HL-60 (cell line): ENCODE results near the gene BRAT1. TPM values are rescaled to one million over a fixed set of nuclear protein-coding genes. Genes with fewer than 3 reads are reported as not detected.

ENCODE experiments used
- DNase-seq, 2 experiments: peaks; one replicate each; pipeline ENCODE4 v3.0.0-alpha.2; 2010 to 2020; ENCODE audit warnings: low read depth in 1 of 2, low spot score in 1 of 2
- H3K27ac ChIP-seq: fragments of 250-450 bp; sonication (Bioruptor Pico); replicated peaks from 2 replicates; pipeline ENCODE4 v1.5.1; 2020; ENCODE audit warnings: mild to moderate bottlenecking, moderate library complexity
- H3K27me3 ChIP-seq: fragments of 250-450 bp; sonication (Bioruptor Pico); 2 replicates; pipeline ENCODE4 v1.5.1; 2021; ENCODE audit warnings: mild to moderate bottlenecking, moderate library complexity; ENCODE audit not compliant: insufficient read depth, poor library complexity, severe bottlenecking
- H3K4me3 ChIP-seq: replicated peaks from 2 replicates; pipeline ENCODE4 v1.5.1; 2011; ENCODE audit warnings: mild to moderate bottlenecking, control low read depth, low read length; ENCODE audit not compliant: insufficient read depth
- GABPA ChIP-seq: IDR thresholded peaks from 2 replicates; pipeline ENCODE4 v1.6.1; 2012; ENCODE audit warnings: low read depth
- POLR2AphosphoS5 ChIP-seq: IDR thresholded peaks from 2 replicates; pipeline ENCODE4 v1.6.1; 2012; ENCODE audit warnings: low read depth
- SPI1 ChIP-seq: IDR thresholded peaks from 2 replicates; pipeline ENCODE4 v1.6.1; 2012; ENCODE audit warnings: low read depth, mild to moderate bottlenecking, borderline replicate concordance
- microRNA-seq: library from miRNA; unstranded; fragments of <30 nt; microRNA quantifications from one replicate; pipeline ENCODE4, GENCODE V29; 2018
- TF ChIP-seq, protein P1 (sequence below): IDR thresholded peaks from 2 replicates; pipeline ENCODE4 v1.6.1; 2012; ENCODE audit warnings: low read depth; ENCODE audit not compliant: insufficient replicate concordance
- TF ChIP-seq, protein P2 (sequence below): IDR thresholded peaks from one replicate; pipeline ENCODE4 v1.5.1; 2011; ENCODE audit warnings: low read length, control low read depth, inconsistent platforms; ENCODE audit not compliant: insufficient read depth

BRAT1 gene

DNA sequence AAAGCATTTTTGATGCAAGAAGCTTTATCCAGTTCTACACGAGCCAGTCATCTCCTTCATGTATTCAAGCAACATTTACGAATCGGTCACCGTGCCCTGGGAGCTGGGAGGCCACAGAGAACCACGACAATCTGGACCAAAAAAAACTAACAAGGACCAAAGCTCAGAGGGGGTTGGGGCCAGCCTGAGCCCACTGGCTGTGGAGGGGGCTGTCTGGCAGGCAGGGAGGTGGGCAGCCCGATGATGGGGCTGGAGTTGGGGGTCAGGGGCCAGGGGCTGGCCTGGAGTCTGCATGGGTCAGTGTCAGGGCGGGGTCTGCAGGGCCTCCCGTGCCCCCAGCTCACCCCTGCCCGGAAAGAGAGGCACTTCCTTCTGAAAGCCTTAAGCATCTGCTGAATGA is 66.6 kb downstream of the BRAT1 start:
- Histone ChIP-seq H3K4me3 (no peak overlapping the region), H3K27ac (no peak overlapping the region), H3K27me3 (no peaks in the 10 kb centered on the region)
- no peak for DNase-seq
- TF ChIP-seq, protein P1, sequence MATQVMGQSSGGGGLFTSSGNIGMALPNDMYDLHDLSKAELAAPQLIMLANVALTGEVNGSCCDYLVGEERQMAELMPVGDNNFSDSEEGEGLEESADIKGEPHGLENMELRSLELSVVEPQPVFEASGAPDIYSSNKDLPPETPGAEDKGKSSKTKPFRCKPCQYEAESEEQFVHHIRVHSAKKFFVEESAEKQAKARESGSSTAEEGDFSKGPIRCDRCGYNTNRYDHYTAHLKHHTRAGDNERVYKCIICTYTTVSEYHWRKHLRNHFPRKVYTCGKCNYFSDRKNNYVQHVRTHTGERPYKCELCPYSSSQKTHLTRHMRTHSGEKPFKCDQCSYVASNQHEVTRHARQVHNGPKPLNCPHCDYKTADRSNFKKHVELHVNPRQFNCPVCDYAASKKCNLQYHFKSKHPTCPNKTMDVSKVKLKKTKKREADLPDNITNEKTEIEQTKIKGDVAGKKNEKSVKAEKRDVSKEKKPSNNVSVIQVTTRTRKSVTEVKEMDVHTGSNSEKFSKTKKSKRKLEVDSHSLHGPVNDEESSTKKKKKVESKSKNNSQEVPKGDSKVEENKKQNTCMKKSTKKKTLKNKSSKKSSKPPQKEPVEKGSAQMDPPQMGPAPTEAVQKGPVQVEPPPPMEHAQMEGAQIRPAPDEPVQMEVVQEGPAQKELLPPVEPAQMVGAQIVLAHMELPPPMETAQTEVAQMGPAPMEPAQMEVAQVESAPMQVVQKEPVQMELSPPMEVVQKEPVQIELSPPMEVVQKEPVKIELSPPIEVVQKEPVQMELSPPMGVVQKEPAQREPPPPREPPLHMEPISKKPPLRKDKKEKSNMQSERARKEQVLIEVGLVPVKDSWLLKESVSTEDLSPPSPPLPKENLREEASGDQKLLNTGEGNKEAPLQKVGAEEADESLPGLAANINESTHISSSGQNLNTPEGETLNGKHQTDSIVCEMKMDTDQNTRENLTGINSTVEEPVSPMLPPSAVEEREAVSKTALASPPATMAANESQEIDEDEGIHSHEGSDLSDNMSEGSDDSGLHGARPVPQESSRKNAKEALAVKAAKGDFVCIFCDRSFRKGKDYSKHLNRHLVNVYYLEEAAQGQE: no peak
- no peak for TF ChIP-seq SPI1
- TF ChIP-seq GABPA: no peak
- TF ChIP-seq, protein P2, sequence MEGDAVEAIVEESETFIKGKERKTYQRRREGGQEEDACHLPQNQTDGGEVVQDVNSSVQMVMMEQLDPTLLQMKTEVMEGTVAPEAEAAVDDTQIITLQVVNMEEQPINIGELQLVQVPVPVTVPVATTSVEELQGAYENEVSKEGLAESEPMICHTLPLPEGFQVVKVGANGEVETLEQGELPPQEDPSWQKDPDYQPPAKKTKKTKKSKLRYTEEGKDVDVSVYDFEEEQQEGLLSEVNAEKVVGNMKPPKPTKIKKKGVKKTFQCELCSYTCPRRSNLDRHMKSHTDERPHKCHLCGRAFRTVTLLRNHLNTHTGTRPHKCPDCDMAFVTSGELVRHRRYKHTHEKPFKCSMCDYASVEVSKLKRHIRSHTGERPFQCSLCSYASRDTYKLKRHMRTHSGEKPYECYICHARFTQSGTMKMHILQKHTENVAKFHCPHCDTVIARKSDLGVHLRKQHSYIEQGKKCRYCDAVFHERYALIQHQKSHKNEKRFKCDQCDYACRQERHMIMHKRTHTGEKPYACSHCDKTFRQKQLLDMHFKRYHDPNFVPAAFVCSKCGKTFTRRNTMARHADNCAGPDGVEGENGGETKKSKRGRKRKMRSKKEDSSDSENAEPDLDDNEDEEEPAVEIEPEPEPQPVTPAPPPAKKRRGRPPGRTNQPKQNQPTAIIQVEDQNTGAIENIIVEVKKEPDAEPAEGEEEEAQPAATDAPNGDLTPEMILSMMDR: no peak
- TF ChIP-seq POLR2AphosphoS5: no peak

DNA sequence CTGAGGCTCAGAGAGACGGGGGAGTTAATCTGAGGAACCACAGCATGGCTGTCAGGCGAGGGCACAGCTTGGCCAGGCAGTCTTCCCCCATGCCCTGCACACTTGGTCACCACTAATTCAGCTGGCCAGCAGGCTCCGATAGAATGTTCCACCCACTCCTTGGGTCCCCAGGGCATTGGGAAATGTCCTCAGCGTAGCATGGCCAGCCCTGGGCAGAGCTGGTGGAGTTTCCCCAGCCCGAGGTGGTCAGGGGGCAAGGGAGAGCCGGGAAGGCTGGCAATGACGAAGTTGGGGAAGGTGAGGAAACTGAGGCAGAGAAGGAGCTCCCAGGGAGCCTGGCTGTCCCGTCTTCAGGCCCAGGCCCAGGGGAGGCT is 67.1 kb downstream of the BRAT1 start:
- Histone ChIP-seq H3K27me3 (no peaks in the 10 kb centered on the region), H3K27ac (no peak overlapping the region), H3K4me3 (no peak overlapping the region)
- TF ChIP-seq, protein P2: no peak
- TF ChIP-seq SPI1 (no peak), POLR2AphosphoS5 (no peak), GABPA (no peak)
- TF ChIP-seq, protein P1: no peak
- DNase-seq: no peak

Small RNAs within 50 kb of the gene (microRNA-seq; reads per million reads assigned to microRNA genes)
- not detected for gene MIR4648
